Suprapubic skin (tissue), 4 donors: Measurements from ENCODE around the gene KLF9.

Experiments
- CTCF ChIP-seq, 2 donors: fragments of 200-600 bp in 1 of 2; fragments of 450-650 bp in 1 of 2; sonication (generic) in 1 of 2; IDR thresholded peaks; one replicate each; pipeline ENCODE4 v1.5.1; 2016 to 2019; ENCODE audit warnings: antibody characterized with exemption in 2 of 2, mild to moderate bottlenecking in 1 of 2, moderate library complexity in 1 of 2
- EP300 ChIP-seq: sonication (generic); formaldehyde crosslinking; IDR thresholded peaks from one replicate; pipeline ENCODE4 v1.6.1; 2017; ENCODE audit warnings: antibody characterized with exemption
- POLR2AphosphoS5 ChIP-seq, 3 donors: sonication (generic); formaldehyde crosslinking; IDR thresholded peaks; one replicate each; pipeline ENCODE4 v1.6.1; 2017; ENCODE audit warnings: antibody characterized with exemption in 3 of 3

GRCh38 chr9:70399141-70399540, 15.3 kb downstream of the KLF9 start:
- TF ChIP-seq CTCF (IDR thresholded peaks at IDR 0.05): no peak
- TF ChIP-seq EP300: no peak
- no peak for TF ChIP-seq POLR2AphosphoS5 (IDR thresholded peaks at IDR 0.05)
